Esophagus squamous epithelium (tissue), 5 donors: ENCODE results near the gene LRRC4C. TPM values are rescaled to one million over a fixed set of nuclear protein-coding genes. Genes with fewer than 3 reads are reported as not detected.

Experiments used
- DNase-seq: peaks from one replicate; lab custom pipeline; 2025; lab: John Stamatoyannopoulos, UW
- H3K27ac ChIP-seq, 4 donors: fragments of 200-600 bp; sonication (generic); one replicate each; pipeline ENCODE4 v1.5.1; 2016 to 2019; ENCODE audit warnings: mild to moderate bottlenecking in 1 of 4
- H3K27me3 ChIP-seq, 4 donors: fragments of 200-600 bp; sonication (generic); 1 replicate in 3 of 4; 2 replicates in 1 of 4; pipeline versions ENCODE4 v1.5.1 to v1.6.0; 2017 to 2021; ENCODE audit warnings: antibody characterized with exemption in 1 of 4
- H3K36me3 ChIP-seq, 3 donors: fragments of 200-600 bp; sonication (generic); one replicate each; pipeline ENCODE4 v1.5.1; 2016 to 2019
- H3K4me1 ChIP-seq, 3 donors: fragments of 200-600 bp; sonication (generic); one replicate each; pipeline ENCODE4 v1.5.1; 2017 to 2019
- H3K4me3 ChIP-seq, 4 donors: fragments of 200-600 bp; sonication (generic); 1 replicate in 3 of 4; 2 replicates in 1 of 4; pipeline ENCODE4 v1.5.1; 2016 to 2019; ENCODE audit warnings: mild to moderate bottlenecking in 2 of 4, moderate library complexity in 1 of 4
- H3K9me3 ChIP-seq, 3 donors: fragments of 200-600 bp; sonication (generic); one replicate each; pipeline ENCODE4 v1.5.1; 2016 to 2019
- POLR2A ChIP-seq, 4 donors: fragments of 450-650 bp; IDR thresholded peaks; one replicate each; pipeline ENCODE4 v1.6.1; 2017; ENCODE audit warnings: antibody characterized with exemption in 4 of 4, mild to moderate bottlenecking in 4 of 4, moderate library complexity in 3 of 4
- WGBS, 2 donors: methylation state at CpG; one replicate each; pipeline ENCODE4 v1.1.5; 2018; 5-methylcytosine and 5-hydroxymethylcytosine counted together
- intact Hi-C: fragments of 100-400 bp; cut with DNase I; formaldehyde crosslinking; loops from one replicate; pipeline ENCODE4 v1.15.0; 2022
- total RNA-seq, 4 donors: library from RNA; depleted of rRNA; stranded (reverse); fragments of >200 nt; gene quantifications; one replicate each; pipeline ENCODE4 v1.1.0, GENCODE V29; 2016
- TF ChIP-seq, protein P1 (sequence below), 6 experiments: fragments of 450-650 bp in 4 of 6; fragments of 200-600 bp in 2 of 6; sonication (generic) in 2 of 6; IDR thresholded peaks; one replicate each; pipeline ENCODE4 v1.5.1; 2016 to 2019; ENCODE audit warnings: antibody characterized with exemption in 6 of 6, mild to moderate bottlenecking in 4 of 6, moderate library complexity in 4 of 6
- donor health status: DM: yes; HTN: yes; CAD: no.

LRRC4C gene
- total RNA-seq, 4 donors from 2014 or later = 0.09 to 0.38 (median 0.30) TPM; not detected in 1

DNA sequence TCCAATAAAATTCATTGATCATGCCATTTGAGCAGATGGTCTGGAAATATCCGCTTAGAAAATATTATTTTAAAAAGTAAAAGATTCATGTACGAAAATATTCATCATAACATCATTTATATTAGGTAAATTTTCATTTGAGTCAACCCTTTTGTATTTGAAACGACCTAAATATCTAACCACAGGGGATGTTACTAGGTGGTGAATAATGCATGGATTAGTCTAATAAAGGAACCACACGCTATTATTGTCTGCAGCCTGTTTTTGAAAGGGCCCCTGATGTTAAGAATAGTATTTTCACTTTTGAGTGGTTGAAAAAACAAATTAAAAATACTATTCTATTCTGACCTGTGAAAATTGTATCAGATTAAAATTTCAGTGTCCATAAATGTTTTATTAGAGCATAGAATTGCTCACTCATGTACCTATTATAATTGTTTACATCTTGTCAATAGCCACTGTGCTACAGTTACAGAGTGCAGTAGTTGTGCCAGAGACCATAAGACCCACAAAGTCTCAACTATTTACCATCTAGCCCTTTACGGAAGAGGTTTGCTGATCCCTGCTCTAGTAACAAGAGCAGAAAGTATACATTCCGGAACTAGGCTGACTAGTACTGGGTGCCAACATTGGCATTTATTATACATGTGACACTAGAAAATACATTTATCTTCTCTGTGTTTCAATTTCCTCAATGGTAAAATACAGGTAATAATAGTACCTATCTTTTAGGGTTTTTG is 176.1 kb downstream of the LRRC4C start:
- Histone ChIP-seq H3K4me1 (no peaks in the 10 kb centered on the region), H3K9me3 (no peaks in the 10 kb centered on the region), H3K27me3 (no peaks in the 10 kb centered on the region), H3K4me3 (no peak overlapping the region), H3K27ac (no peak overlapping the region), H3K36me3 (no peaks in the 10 kb centered on the region)
- TF ChIP-seq POLR2A (IDR thresholded peaks at IDR 0.05) = no peak
- TF ChIP-seq, protein P1, sequence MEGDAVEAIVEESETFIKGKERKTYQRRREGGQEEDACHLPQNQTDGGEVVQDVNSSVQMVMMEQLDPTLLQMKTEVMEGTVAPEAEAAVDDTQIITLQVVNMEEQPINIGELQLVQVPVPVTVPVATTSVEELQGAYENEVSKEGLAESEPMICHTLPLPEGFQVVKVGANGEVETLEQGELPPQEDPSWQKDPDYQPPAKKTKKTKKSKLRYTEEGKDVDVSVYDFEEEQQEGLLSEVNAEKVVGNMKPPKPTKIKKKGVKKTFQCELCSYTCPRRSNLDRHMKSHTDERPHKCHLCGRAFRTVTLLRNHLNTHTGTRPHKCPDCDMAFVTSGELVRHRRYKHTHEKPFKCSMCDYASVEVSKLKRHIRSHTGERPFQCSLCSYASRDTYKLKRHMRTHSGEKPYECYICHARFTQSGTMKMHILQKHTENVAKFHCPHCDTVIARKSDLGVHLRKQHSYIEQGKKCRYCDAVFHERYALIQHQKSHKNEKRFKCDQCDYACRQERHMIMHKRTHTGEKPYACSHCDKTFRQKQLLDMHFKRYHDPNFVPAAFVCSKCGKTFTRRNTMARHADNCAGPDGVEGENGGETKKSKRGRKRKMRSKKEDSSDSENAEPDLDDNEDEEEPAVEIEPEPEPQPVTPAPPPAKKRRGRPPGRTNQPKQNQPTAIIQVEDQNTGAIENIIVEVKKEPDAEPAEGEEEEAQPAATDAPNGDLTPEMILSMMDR (IDR thresholded peaks at IDR 0.05) = no peak
- no peak for DNase-seq
- intact Hi-C loops = no loop called here
- WGBS, 2 donors = 42 to 59% methylated on average over 6 of the region's 6 CpGs

DNA sequence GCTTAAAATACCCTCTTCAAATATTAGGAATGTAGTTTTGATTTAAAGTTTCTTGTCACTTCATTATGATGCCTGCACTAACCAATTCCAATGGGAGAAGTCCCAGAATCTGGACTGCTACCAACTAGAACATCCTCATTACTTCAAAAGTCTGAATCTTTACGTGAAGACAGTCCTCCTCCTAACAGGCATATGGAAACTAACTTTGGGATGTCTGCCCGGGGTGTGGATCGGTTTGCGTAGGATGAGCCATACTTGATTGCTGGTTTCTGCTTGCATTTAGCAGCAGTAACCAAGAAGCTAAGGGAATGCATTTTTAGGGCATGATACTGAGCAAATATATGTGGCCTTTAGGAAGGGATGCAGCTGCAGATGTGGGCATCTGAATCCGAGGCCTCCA is 177.1 kb downstream of the LRRC4C start:
- WGBS, 2 donors = 63 to 76% methylated on average over 5 of the region's 5 CpGs
- intact Hi-C loops = no loop called here

GRCh38 chr11:41281131-41281742 is 178.2 kb downstream of the LRRC4C start:
- intact Hi-C loops = no loop called here
- TF ChIP-seq POLR2A (IDR thresholded peaks at IDR 0.05) = no peak
- TF ChIP-seq, protein P1 (IDR thresholded peaks at IDR 0.05) = no peak
- Histone ChIP-seq H3K27me3 (no peaks in the 10 kb centered on the region), H3K4me1 (no peaks in the 10 kb centered on the region), H3K27ac (no peak overlapping the region), H3K4me3 (no peak overlapping the region), H3K36me3 (no peaks in the 10 kb centered on the region), H3K9me3 (no peaks in the 10 kb centered on the region)
- no peak for DNase-seq
- WGBS, 2 donors = 63 to 72% methylated on average over 7 of the region's 7 CpGs

More for the DNA sequence above, 177.1 kb downstream of the LRRC4C start:
- Histone ChIP-seq H3K9me3 (no peaks in the 10 kb centered on the region), H3K36me3 (no peaks in the 10 kb centered on the region), H3K4me3 (no peak overlapping the region), H3K4me1 (no peaks in the 10 kb centered on the region), H3K27me3 (no peaks in the 10 kb centered on the region), H3K27ac (no peak overlapping the region)
- no peak for DNase-seq
- TF ChIP-seq POLR2A (IDR thresholded peaks at IDR 0.05) = no peak
- TF ChIP-seq, protein P1 (IDR thresholded peaks at IDR 0.05) = no peak

GRCh38 chr11:41274831-41275230 is 184.6 kb downstream of the LRRC4C start:
- WGBS, 2 donors = 56 to 80% methylated on average over 4 to 8 of the region's 8 CpGs
- Histone ChIP-seq H3K27me3 (no peaks in the 10 kb centered on the region), H3K9me3 (peaks cover 0 to 6% (median 0%) of the 10 kb centered on the region in 3 donors), H3K4me1 (no peaks in the 10 kb centered on the region), H3K4me3 (no peak overlapping the region), H3K36me3 (no peaks in the 10 kb centered on the region), H3K27ac (no peak overlapping the region)
- DNase-seq = no peak
- TF ChIP-seq POLR2A (IDR thresholded peaks at IDR 0.05) = no peak
- TF ChIP-seq, protein P1 (IDR thresholded peaks at IDR 0.05) = no peak
- intact Hi-C loops = no loop called here

DNA sequence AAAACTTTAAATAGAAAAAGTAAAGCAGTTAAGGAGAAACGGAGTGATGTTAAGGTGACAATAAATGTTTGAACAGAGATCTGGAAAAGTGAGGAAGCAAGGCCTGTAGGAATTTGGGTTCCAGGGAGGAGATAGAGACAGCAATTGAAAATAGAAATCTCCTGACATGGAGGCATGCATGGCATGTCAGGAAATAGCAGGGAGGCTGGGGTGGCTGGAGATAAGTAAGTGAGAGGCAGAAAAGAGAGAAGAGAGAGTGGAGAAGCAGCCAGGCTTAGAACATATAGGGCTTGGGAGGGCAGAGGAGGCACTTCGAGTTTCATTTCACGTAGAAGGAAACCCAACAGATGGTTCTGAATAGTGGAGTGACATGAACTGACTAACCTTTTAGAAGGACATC is 185.5 kb downstream of the LRRC4C start:
- no peak for DNase-seq
- TF ChIP-seq, protein P1 (IDR thresholded peaks at IDR 0.05) = no peak
- no peak for TF ChIP-seq POLR2A (IDR thresholded peaks at IDR 0.05)
- no peak overlapping the region for H3K4me3 ChIP-seq
- no peaks in the 10 kb centered on the region for H3K27me3 ChIP-seq
- 73 to 79% methylated on average over 3 of the region's 3 CpGs for WGBS, 2 donors
- intact Hi-C loops = no loop called here
- H3K9me3 ChIP-seq = peaks cover 0 to 6% (median 0%) of the 10 kb centered on the region in 3 donors
- no peaks in the 10 kb centered on the region for H3K4me1 ChIP-seq
- no peaks in the 10 kb centered on the region for H3K36me3 ChIP-seq
- no peak overlapping the region for H3K27ac ChIP-seq
